DMS53 treated with DMSO at 0.1 percent for 48 hours (cell line): ENCODE data around the gene POGLUT2.

Experiments
- DNase-seq: peaks from one replicate; lab custom pipeline; 2025; ENCODE audit not compliant: unreplicated experiment; lab: John Stamatoyannopoulos, UW

The POGLUT2 gene

DNA sequence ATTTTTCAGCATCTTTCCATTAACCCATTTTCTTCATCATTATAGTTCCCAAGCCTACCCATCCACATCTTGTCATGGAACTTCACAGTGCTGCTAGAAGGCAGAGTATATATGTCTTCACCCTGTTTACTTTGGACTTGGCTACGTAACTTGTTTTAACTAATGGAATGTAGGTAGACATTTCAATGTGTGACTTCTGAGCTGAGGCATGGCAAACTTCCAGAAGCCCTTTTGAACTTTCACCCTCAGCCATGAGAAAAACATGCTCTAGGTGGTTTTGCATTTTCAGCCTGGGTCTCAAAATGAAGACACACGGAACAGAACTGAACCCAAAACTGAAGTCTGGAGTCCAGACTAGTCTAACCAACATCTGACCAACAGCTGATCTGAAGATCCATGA, 28.3 kb downstream of the POGLUT2 start:
- DNase-seq: no peak

DNA sequence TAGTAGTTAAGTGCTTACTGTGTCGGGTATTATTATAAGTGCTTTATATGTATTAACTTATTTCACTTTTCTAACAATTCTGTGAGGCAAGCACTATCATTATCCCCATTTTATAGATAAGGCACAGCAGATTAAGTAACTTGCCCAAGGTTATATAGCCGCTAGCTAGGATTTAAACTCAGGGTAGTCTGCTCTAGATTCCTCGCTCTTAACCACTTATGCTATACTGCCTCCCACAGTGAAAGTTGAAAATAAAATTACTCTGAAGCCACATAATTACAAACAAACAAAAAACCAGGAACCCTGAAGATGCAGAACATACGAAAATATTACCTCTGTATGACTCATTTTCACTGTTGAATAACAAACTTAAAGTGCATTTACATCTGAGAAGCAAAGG, 29.1 kb downstream of the POGLUT2 start:
- DNase-seq: no peak

DNA sequence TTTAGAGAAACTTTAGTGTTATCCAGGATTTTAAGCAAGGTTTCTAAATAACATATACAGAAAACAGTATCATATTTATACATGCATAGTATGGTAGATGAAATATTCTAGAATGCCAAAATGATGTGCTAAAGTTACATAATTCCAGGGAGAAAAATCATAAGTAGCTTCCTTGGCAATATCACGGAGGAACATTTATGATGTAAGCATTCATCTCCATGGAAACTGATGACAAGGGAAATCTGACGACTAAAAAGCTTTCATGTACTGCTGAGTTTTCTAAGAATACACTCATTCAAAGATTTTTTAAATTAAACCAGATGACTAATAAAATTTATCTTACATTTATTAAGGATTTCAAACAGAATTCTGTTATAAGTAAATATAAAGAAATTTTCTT, 29.9 kb downstream of the POGLUT2 start:
- no peak for DNase-seq

DNA sequence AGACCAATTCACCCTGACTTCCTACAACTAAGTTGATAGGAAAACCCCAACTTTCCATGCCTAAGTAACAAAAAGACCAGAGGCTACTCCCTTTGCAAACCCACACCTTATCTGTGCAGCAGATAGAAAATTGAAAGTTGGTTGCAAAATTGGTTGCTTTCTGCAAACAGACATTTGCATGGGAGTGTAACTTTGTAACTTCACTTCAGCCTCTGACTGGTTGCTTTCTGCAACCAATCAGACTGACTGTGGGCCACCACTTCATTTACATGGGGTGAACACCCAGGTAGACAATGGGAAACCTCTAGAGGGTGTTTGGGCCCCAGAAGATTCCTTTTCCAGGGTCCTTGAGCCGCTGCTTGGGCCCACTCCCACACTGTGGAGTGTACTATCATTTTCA, 35.0 kb downstream of the POGLUT2 start:
- DNase-seq: no peak

DNA sequence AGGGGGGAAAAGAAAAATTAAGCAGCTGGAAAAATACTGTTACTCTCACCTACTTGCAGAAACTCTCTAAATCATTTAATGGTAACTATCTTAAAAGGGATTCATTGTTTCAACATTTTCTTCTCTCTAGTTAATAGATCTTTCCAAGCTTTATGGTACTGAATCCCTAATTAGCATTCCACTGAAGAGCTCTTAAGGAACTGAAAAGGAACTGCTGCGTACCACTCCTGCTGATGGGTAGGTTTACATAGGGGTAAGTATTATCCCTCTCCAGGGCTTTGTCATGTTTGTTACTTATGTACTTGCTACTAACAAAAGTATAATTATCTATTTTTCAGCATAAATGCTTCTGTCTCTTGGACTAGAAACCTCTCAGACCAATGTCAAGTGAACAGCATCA, 37.7 kb downstream of the POGLUT2 start:
- DNase-seq: no peak

DNA sequence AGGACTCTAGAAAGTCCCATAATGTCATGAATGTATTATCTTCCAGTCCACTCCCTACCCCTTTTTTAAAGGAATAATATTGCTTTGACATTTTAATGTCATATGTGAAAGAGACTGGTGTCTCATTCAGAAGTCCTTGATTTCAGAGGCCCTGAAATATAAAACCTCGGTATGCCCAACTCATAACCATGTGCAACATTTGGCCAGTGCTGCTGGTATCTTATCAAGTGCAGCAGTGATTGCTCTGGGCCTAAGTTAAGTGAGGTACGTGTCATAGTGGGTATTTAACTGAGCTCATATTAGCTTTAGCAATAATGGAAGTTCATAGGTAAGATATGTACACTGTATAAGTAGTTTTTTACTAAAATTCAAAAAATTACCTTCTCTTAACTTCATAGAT, 39.9 kb downstream of the POGLUT2 start:
- DNase-seq: no peak

DNA sequence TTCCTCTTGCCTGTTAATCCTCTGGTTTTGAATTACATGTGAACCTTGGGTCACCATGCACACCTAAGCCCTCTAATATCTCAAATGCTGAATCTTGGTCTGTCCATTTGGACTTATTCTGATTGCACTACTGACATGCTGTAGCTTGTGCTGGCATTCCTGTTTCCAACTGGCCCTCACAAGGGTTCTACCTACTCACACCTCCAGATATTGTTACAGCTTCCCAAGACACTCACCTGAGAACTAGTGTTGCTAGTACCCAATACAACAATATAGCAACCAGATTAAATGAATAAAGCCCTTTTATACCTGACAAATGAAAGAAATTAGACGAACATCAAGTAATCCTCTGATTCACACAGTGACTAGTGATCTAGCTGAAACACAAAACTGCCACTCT, 41.8 kb downstream of the POGLUT2 start:
- DNase-seq: no peak

DNA sequence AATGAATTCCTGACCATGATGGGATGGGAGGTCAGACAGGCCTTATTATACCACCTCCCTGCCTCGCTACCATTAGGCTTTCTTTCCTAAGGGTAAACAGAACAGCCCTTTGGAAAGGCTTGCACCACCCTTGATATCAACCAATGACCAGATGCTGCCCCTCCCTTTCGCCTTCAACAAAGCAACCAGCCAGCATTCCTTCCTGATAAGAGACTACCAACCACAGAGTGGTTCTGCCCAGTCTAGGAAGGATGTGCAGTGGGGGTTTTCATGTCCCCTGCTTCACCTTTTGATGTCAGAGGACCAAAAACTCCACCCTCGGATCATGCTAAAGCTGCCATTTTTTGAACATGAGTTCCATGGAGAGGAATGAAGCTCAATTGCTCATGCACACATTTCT, 46.9 kb downstream of the POGLUT2 start:
- no peak for DNase-seq

DNA sequence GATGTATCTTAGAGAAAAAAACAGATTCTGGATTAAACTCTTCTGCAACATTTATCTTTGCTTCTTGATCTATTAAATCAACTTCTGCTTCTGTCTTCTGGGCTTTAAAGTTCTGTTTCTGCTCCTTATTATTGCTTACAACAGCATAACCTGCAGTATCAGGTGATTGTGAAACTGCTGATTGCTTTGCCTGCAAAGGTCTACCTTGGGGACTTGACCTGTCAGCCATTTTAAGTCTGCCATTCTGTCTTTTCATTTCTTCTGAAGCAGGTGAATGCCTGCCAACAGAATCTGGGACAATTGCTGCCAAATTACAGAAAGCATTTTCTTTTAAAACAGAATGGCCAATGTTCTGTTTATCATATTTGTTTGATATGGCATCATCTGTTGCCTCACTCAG, 56.3 kb downstream of the POGLUT2 start:
- no peak for DNase-seq

DNA sequence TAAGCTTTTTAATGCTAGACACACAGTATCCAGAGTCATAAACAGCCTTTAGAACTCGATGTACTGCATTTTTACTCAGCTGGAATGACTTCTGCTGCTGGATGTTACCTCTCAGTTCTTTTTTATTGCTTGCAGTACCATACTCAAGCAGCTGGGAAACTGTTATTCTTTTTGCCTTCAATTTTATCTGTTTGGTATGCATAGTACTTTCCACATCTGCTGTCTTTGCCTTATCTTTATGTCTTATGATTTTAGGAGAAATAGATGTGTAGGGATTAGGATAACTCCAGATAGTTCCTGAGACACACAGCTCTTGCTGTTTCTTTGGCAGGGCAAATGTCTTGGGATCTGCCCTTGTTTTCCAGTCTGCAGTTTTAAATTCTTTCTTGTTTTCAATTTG, 56.7 kb downstream of the POGLUT2 start:
- DNase-seq: no peak
